ENCODE data around the gene TP53I11.

TP53I11 gene

GRCh38 chr11:44978961-44979331 is 28.3 kb upstream of the TP53I11 start:
- DNase-seq (ENCODE audit: low read depth): no peak
- H3K4me3 ChIP-seq (ENCODE audit: low read length): no peak overlapping the region
- no peak for TF ChIP-seq CTCF (conservative IDR thresholded peaks at IDR 0.05; ENCODE audit: low read depth, low read length)

- no peak overlapping the region for H3K4me3 ChIP-seq (ENCODE audit: low read length)
- DNase-seq (ENCODE audit: low read depth): no peak
- TF ChIP-seq CTCF (conservative IDR thresholded peaks at IDR 0.05; ENCODE audit: low read depth, low read length): no peak
These were observed 27.7 kb upstream of the TP53I11 start for GRCh38 chr11:44978274-44978960.

GRCh38 chr11:44977493-44977984 is 26.9 kb upstream of the TP53I11 start:
- TF ChIP-seq CTCF (conservative IDR thresholded peaks at IDR 0.05; ENCODE audit: low read depth, low read length): peak; percentile 34
- H3K4me3 ChIP-seq (ENCODE audit: low read length): no peak overlapping the region
- peak; percentile 71 for DNase-seq (ENCODE audit: low read depth)

GRCh38 chr11:44976576-44976975 is 25.9 kb upstream of the TP53I11 start:
- no peak overlapping the region for H3K4me3 ChIP-seq (ENCODE audit: low read length)
- no peak for TF ChIP-seq CTCF (conservative IDR thresholded peaks at IDR 0.05; ENCODE audit: low read depth, low read length)
- DNase-seq (ENCODE audit: low read depth): no peak

- no peak overlapping the region for H3K4me3 ChIP-seq (ENCODE audit: low read length)
- no peak for TF ChIP-seq CTCF (conservative IDR thresholded peaks at IDR 0.05; ENCODE audit: low read depth, low read length)
- no peak for DNase-seq (ENCODE audit: low read depth)
These were observed 23.8 kb upstream of the TP53I11 start for GRCh38 chr11:44974402-44975000.

GRCh38 chr11:44973632-44974401 is 23.1 kb upstream of the TP53I11 start:
- no peak for TF ChIP-seq CTCF (conservative IDR thresholded peaks at IDR 0.05; ENCODE audit: low read depth, low read length)
- DNase-seq (ENCODE audit: low read depth): no peak
- no peak overlapping the region for H3K4me3 ChIP-seq (ENCODE audit: low read length)

Data from retinal pigment epithelial cell (primary cell).